HG03575 (cell line): ENCODE data around the gene FADS3.
A peak's percentile ranks its signal among the peaks of the same experiment; 100 is the strongest.

Experiments
- ATAC-seq: cut with Tn5 transposase; IDR thresholded peaks from one replicate; pipeline ENCODE4 v1.9.1; 2021; ENCODE audit not compliant: unreplicated experiment, insufficient number of reproducible peaks, low FRiP score; ENCODE audit errors: extremely low read depth

The FADS3 gene

DNA sequence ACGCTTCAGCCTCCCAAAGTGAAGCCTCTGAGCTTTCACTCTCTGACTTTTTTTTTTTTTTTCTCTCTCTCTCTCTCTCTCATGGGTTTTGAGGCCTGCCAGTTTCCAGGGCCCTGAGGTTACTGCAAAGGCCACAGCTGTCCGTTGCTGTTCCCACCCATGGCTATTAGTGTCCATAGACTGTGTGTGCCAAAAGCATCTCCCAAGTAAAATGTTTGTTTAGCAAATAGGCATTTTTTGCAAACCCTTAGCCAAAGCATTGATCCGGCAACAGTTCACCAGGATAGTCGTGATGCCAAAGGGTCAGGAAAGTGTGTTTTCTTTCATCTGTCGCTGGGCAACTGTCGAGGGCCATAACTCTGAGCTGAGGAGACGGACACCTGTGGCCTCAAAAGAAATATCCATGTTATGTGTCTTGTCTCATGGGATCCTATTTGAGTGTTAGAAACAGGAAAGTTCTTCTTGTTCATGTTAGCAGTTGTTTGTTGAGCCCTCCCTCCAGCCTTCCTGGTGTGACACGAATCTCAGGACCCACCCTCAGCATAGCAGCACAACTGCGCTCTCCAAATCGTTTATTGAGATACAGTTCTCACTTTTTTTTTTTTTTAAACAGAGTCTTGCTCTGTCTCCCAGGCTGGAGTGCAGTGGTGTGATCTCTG lies 44.9 kb downstream of the FADS3 start:
- ATAC-seq: no peak

- ATAC-seq: no peak
Measured at GRCh38 chr11:61844909-61845565, 46.3 kb downstream of the FADS3 start.

DNA sequence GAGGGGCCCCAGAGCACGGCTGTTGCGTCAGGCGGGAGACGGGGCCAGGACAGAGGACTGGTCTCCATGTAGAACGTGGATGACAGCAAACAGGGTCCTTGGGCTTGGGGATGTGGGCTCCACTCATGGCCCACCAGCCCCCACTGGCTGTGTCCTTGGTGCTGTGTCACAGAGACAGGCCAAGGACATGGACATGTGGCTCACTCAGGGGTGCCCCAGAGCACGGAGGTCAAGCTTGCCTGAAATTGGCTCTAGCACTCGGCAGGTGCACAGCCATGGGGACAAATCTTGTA lies 48.9 kb downstream of the FADS3 start:
- ATAC-seq: no peak

GRCh38 chr11:61841636-61842527 lies 49.5 kb downstream of the FADS3 start:
- no peak for ATAC-seq

DNA sequence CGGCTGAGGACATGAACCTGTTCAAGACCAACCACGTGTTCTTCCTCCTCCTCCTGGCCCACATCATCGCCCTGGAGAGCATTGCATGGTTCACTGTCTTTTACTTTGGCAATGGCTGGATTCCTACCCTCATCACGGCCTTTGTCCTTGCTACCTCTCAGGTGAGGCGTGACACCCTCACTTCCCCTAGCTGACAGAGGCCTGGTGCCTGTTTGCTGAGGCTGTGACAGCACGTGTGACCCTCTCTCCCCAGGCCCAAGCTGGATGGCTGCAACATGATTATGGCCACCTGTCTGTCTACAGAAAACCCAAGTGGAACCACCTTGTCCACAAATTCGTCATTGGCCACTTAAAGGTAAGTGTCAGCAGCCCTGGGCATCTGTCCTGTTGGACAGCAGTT lies 51.0 kb downstream of the FADS3 start:
- ATAC-seq: no peak

DNA sequence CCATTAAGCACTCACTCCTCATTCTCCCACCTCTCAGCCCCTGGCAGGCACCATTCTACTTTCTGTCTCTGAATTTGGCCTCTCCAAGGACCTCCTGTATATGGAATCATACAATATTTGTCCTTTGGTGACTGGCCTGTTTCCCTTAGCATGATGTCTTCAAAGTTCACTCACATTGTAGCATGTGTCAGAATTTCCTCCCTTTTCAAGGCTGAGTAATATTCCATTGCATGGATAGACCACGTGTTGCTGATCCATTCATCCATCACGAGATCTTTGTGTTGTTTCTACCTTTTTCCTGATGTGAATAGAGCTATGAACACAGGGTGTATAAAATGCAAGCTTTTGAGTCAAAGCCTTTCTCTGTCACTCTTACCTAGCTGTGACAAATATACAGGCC lies 51.6 kb downstream of the FADS3 start:
- no peak for ATAC-seq

GRCh38 chr11:61838921-61839320 lies 52.4 kb downstream of the FADS3 start:
- no peak for ATAC-seq

GRCh38 chr11:61838501-61838900 lies 52.8 kb downstream of the FADS3 start:
- no peak for ATAC-seq

- ATAC-seq: no peak
Measured at GRCh38 chr11:61837411-61838005, 53.8 kb downstream of the FADS3 start.

- no peak for ATAC-seq
Measured at GRCh38 chr11:61836193-61836592, 55.2 kb downstream of the FADS3 start.

- ATAC-seq: peak; percentile 56
Measured at GRCh38 chr11:61834278-61835048, 56.9 kb downstream of the FADS3 start.

GRCh38 chr11:61833926-61834277 lies 57.4 kb downstream of the FADS3 start:
- no peak for ATAC-seq

GRCh38 chr11:61833471-61833870 lies 57.9 kb downstream of the FADS3 start:
- no peak for ATAC-seq

GRCh38 chr11:61832754-61833153 lies 58.6 kb downstream of the FADS3 start:
- no peak for ATAC-seq

DNA sequence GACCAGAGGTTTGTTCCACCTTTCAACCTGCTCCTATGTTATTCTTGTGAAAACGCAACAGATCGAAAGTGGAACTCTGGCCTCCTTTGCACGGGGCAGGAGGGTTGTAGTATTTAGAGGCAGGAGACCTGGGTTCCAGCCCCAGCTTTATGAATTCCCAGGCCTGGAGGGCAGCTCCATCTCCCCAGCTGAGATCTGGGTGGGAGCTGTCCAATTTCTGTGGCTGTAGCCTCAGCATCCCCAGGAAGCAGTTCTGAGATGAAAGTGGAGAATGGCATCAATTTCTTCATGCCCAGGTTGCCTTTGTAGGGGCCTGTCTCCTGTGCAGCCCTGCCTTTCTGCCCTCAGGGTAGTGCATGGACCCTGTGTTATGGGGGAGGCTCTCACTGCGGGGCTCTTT lies 59.1 kb downstream of the FADS3 start:
- ATAC-seq: no peak

DNA sequence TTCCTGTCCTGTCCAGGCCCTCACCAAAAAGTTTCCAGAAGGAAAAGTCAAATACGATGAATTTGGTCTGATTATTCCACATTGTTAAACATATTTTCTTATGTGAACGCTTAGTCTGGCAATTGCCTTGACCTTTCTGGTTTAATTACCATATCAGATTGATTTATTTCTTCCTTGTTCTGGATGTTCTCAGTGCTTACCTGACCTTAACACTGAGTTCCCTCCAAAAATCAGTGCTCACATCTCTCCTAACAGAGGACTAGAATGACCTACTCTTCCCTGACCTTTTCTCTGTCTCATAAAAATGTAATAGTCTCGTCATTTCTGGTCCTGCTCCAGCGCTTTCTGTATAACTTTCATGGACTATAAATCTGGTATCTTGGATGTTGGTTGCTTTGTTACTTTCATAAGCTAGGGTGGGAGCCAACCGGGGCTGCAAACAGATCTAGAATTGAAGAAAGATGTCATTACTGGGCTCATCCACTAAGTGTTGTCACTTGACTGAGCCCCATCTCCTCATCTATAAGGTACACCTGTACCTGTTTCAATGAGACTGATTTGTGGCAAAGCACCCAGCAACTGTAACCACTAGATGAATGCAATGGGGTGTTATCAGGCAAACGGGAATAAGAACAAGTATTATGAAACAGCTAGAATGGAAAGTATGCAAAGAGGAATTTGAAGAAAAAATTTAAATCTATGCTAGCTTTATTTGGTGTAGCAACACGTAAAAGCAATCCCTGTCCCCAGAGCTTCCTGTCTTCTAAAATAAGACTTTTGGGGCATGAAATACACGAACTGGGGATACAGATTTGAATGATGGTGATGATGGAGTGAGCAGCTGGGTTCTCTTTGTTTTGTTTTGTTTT lies 60.9 kb downstream of the FADS3 start:
- no peak for ATAC-seq

DNA sequence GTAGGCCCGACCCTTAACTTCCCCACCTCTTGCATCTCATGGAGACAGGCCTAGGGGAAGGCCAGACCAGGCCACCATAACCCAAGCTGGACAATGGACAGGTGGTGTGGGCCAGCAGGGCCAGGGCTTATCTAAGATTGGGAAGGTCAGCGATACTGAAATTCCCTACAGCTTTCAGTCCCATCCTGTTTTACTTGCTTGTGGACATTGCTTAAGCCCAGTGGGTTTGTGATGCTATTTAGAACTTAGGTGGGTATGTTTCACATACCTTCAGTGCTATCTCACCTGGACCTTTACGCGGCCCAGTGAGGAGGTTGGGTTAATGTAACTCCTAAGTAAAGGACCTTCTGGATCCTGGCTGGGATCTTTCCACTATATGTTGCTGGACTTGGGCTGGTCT lies 61.5 kb downstream of the FADS3 start:
- ATAC-seq: no peak

DNA sequence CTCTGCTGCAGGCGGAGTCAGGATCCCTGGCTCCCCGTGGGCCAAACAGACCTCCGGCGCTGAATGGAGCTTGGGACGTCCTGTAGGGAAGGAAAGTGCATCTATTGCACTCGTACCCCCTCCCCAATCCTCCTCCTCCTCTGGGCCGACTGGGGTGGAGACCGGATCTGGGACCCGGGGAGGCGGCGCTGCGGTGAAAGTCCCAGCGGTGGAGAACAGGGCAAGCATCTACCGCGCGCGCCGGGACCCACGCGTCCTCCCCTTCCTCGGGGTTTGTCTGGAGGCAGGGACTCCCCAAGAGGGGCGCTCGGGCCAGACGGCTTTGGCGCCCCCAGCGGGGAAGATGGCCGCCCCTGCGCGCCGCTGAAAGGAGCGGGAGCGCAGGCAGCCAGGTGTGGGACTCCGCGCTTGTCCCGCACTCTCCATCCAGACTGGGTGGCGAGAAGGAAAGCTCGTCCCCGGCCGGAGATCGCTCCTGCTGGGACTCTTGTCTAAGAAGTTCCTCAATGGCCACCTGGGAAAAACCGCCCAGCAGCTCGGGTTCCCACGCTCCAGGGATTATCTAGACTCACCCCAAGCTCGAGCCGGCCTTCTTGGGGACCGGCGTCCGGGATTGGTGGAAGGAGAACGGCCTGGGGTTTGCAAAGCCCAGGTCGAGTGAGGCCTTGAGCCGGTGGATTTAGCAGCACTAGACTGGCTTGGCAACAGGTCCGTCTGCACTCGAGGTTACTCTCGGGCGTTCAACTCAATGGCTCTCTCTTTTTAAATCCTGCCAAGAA lies 62.5 kb downstream of the FADS3 start:
- no peak for ATAC-seq
